ENCODE data around the gene RPS17. TPM values are rescaled to one million over a fixed set of nuclear protein-coding genes. Genes with fewer than 3 reads are reported as not detected.
"Not testable (repeated sequence)": the region's sequence is repeated elsewhere in the genome, so short reads cannot be mapped to it uniquely, and the experiment has no call there.

The RPS17 gene
- total RNA-seq, 2 donors from 2014 or later: 987 to 1,378 TPM

GRCh38 chr15:82488250-82488649, 52.0 kb downstream of the RPS17 start:
- H3K9me3 ChIP-seq; ATAC-seq; H3K4me1 ChIP-seq; H3K4me3 ChIP-seq; H3K27ac ChIP-seq; DNase-seq; H3K27me3 ChIP-seq; intact Hi-C loops (cut with DNase I); H3K36me3 ChIP-seq (replicated peaks in 1 of 2; ENCODE audit: insufficient read depth in 1 of 2, low read depth in 2 of 2): not testable (repeated sequence)
- WGBS, 2 donors: 82 to 93% methylated on average over 2 to 4 of the region's 4 CpGs
- TF ChIP-seq CTCF (IDR thresholded peaks at IDR 0.05): peak in 1 of 7 experiments; percentile 17

GRCh38 chr15:82487045-82487444, 53.2 kb downstream of the RPS17 start:
- DNase-seq; H3K9me3 ChIP-seq; ATAC-seq; H3K27me3 ChIP-seq; H3K4me1 ChIP-seq; H3K36me3 ChIP-seq (replicated peaks in 1 of 2; ENCODE audit: insufficient read depth in 1 of 2, low read depth in 2 of 2); H3K4me3 ChIP-seq; intact Hi-C loops (cut with DNase I): not testable (repeated sequence)
- 30% methylated on average over 3 to 7 of the region's 7 CpGs for WGBS, 2 donors
- peak overlapping the region in 1 of 4 donors; percentile 14 for H3K27ac ChIP-seq

Other genes starting within 250 kb of the RPS17 start
- gene GOLGA6L10, start 191.0 kb downstream of the RPS17 start, total RNA-seq: 10 to 100 TPM in 1 of 2 donors, 1 to 10 TPM in 1; 2.9 to 10.2 TPM
- gene GOLGA6L9, start 110.6 kb downstream of the RPS17 start, total RNA-seq: 1 to 10 TPM; 5.2 to 5.6 TPM
- 1 to 10 TPM in 1 of 2 donors, not detected in 1; 1.0 TPM for gene CPEB1, start 106.9 kb upstream of the RPS17 start, total RNA-seq
- gene AP3B2, start 169.4 kb upstream of the RPS17 start, total RNA-seq: 1 to 10 TPM; 3.9 to 6.6 TPM